Mammary epithelial cell (primary cell): ENCODE results near the gene FSD1.

Experiments used
- CTCF ChIP-seq, 2 donors: IDR thresholded peaks in 1 of 2; conservative IDR thresholded peaks in 1 of 2; 2 replicates each; pipeline ENCODE4 v1.5.1; 2011 to 2012; ENCODE audit warnings: inconsistent platforms in 2 of 2, low read length in 2 of 2, mild to moderate bottlenecking in 2 of 2, control low read depth in 1 of 2, low read depth in 1 of 2; ENCODE audit not compliant: insufficient read depth in 1 of 2; ENCODE audit errors: extremely low read depth in 1 of 2
- EZH2 ChIP-seq: IDR thresholded peaks from 2 replicates; pipeline ENCODE4 v1.6.1; 2012; ENCODE audit warnings: low read length, inconsistent platforms, borderline replicate concordance

- TF ChIP-seq CTCF (conservative IDR thresholded peaks at IDR 0.05 in 1 of 2, IDR thresholded peaks at IDR 0.05 in 1 of 2; ENCODE audit: extremely low read depth in 1 of 2, insufficient read depth in 1 of 2, low read depth in 1 of 2, low read length in 2 of 2) (no peak), EZH2 (no peak)
Measured at GRCh38 chr19:4291184-4291732, 13.1 kb upstream of the FSD1 start.
